IMR-90 (cell line): ENCODE data around the gene CNTNAP1.

Experiments used
- CEBPB ChIP-seq: IDR thresholded peaks from 2 replicates; pipeline ENCODE4 v1.6.1; 2012; ENCODE audit warnings: low read depth, low read length, improper control_type of control experiment
- MAFK ChIP-seq: IDR thresholded peaks from 2 replicates; pipeline ENCODE4 v1.6.1; 2012; ENCODE audit warnings: low read depth, low read length, improper control_type of control experiment
- POLR2A ChIP-seq: IDR thresholded peaks from 2 replicates; pipeline ENCODE4 v1.6.1; 2012; ENCODE audit warnings: mild to moderate bottlenecking, low read depth, low read length
- RAD21 ChIP-seq: IDR thresholded peaks from 2 replicates; pipeline ENCODE4 v1.6.1; 2012; ENCODE audit warnings: low read length, improper control_type of control experiment
- RFX5 ChIP-seq: IDR thresholded peaks from 2 replicates; pipeline ENCODE4 v1.8.0; 2012; ENCODE audit warnings: low read depth, mild to moderate bottlenecking, low read length, moderate library complexity
- TF ChIP-seq, protein P1 (sequence below): conservative IDR thresholded peaks from 2 replicates; pipeline ENCODE4 v1.5.1; 2012; ENCODE audit warnings: mild to moderate bottlenecking, low read depth, low read length, improper control_type of control experiment
- TF ChIP-seq, protein P2 (sequence below): fragments of 150-350 bp; IDR thresholded peaks from 2 replicates; pipeline ENCODE4 v1.6.1; 2017; ENCODE audit warnings: mild to moderate bottlenecking, antibody characterized with exemption, low read length, low read depth

DNA sequence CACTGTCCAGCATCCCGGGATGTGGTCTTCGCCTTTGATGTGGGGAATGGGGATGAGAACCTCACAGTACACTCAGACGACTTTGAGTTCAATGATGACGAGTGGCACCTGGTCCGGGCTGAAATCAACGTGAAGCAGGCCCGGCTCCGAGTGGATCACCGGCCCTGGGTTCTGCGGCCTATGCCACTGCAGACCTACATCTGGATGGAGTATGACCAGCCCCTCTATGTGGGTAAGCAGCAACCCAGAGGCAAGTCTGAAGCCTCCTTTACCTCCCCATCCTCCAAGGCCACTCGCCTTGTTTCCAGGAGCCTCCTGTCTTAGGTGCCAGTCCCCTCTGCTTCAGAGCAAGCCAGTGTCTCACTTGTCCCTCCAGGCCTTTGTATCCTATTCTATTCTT lies 10.2 kb downstream of the CNTNAP1 start:
- TF ChIP-seq RAD21: no peak
- TF ChIP-seq, protein P1, sequence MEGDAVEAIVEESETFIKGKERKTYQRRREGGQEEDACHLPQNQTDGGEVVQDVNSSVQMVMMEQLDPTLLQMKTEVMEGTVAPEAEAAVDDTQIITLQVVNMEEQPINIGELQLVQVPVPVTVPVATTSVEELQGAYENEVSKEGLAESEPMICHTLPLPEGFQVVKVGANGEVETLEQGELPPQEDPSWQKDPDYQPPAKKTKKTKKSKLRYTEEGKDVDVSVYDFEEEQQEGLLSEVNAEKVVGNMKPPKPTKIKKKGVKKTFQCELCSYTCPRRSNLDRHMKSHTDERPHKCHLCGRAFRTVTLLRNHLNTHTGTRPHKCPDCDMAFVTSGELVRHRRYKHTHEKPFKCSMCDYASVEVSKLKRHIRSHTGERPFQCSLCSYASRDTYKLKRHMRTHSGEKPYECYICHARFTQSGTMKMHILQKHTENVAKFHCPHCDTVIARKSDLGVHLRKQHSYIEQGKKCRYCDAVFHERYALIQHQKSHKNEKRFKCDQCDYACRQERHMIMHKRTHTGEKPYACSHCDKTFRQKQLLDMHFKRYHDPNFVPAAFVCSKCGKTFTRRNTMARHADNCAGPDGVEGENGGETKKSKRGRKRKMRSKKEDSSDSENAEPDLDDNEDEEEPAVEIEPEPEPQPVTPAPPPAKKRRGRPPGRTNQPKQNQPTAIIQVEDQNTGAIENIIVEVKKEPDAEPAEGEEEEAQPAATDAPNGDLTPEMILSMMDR: no peak
- TF ChIP-seq CEBPB: no peak
- no peak for TF ChIP-seq POLR2A
- TF ChIP-seq RFX5: no peak
- TF ChIP-seq, protein P2, sequence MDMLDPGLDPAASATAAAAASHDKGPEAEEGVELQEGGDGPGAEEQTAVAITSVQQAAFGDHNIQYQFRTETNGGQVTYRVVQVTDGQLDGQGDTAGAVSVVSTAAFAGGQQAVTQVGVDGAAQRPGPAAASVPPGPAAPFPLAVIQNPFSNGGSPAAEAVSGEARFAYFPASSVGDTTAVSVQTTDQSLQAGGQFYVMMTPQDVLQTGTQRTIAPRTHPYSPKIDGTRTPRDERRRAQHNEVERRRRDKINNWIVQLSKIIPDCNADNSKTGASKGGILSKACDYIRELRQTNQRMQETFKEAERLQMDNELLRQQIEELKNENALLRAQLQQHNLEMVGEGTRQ: no peak
- no peak for TF ChIP-seq MAFK
